GM18507 (cell line): Measurements from ENCODE around the gene LIMS2.
A peak's percentile ranks its signal among the peaks of the same experiment; 100 is the strongest.

Experiments used
- DNase-seq: peaks from one replicate; pipeline ENCODE4 v3.0.0; 2011; ENCODE audit warnings: low read depth; ENCODE audit not compliant: insufficient read length; ENCODE audit errors: extremely low spot score
- FAIRE-seq: peaks from 2 replicates; lab custom pipeline; 2011; peaks lifted over from hg19 to GRCh38; lab: Jason Lieb, UNC

Gene LIMS2

GRCh38 chr2:127637725-127638252, 37.5 kb downstream of the LIMS2 start:
- no peak for DNase-seq
- FAIRE-seq = no peak

- FAIRE-seq = no peak
- no peak for DNase-seq
Measured at GRCh38 chr2:127637236-127637630, 38.1 kb downstream of the LIMS2 start.

GRCh38 chr2:127636248-127637235, 38.8 kb downstream of the LIMS2 start:
- DNase-seq (no peak), FAIRE-seq (no peak)

GRCh38 chr2:127635380-127636237, 39.7 kb downstream of the LIMS2 start:
- DNase-seq (no peak), FAIRE-seq (no peak)

- FAIRE-seq (no peak), DNase-seq (no peak)
Measured at GRCh38 chr2:127634626-127635379, 40.5 kb downstream of the LIMS2 start.

- DNase-seq = no peak
- no peak for FAIRE-seq
Measured at GRCh38 chr2:127634066-127634617, 41.2 kb downstream of the LIMS2 start.

- DNase-seq (no peak), FAIRE-seq (no peak)
Measured at GRCh38 chr2:127633556-127634065, 41.7 kb downstream of the LIMS2 start.

GRCh38 chr2:127632592-127633489, 42.5 kb downstream of the LIMS2 start:
- DNase-seq (peak; percentile 50), FAIRE-seq (peak; percentile 45)

GRCh38 chr2:127631997-127632581, 43.2 kb downstream of the LIMS2 start:
- DNase-seq = no peak
- FAIRE-seq = no peak

GRCh38 chr2:127631541-127631996, 43.8 kb downstream of the LIMS2 start:
- FAIRE-seq = no peak
- no peak for DNase-seq

- DNase-seq (no peak), FAIRE-seq (no peak)
Measured at GRCh38 chr2:127630864-127631540, 44.3 kb downstream of the LIMS2 start.

- DNase-seq (no peak), FAIRE-seq (no peak)
Measured at GRCh38 chr2:127630096-127630863, 45.0 kb downstream of the LIMS2 start.

GRCh38 chr2:127629637-127630036, 45.7 kb downstream of the LIMS2 start:
- no peak for FAIRE-seq
- no peak for DNase-seq

- FAIRE-seq = no peak
Measured at GRCh38 chr2:127628767-127629614, 46.3 kb downstream of the LIMS2 start.

More at GRCh38 chr2:127628767-127629614, 46.3 kb downstream of the LIMS2 start:
- DNase-seq = no peak
